Inflammatory macrophage treated with lipopolysaccharide for 1 hour (primary cell): Measurements from ENCODE around the gene ZNF223.
A peak's percentile ranks its signal among the peaks of the same experiment; 100 is the strongest.

Source experiments
- DNase-seq, 2 donors: peaks; one replicate each; pipeline ENCODE4 v3.0.0-alpha.2; 2020 to 2022

Gene ZNF223

GRCh38 chr19:44051650-44052402 is at the start of gene ZNF223:
Gene ZNF223, plus strand, starts transcription at chr19:44052036. Its CDS starts 3,141 bp downstream, at chr19:44055177.
- peak; percentile 91 to 92 for DNase-seq

GRCh38 chr19:44002212-44002565 is 49.6 kb upstream of the ZNF223 start:
- DNase-seq, result no peak

- DNase-seq, result peak; percentile 97
Measured at GRCh38 chr19:44002566-44003460, 49.0 kb upstream of the ZNF223 start, which contains the start of gene ZNF230. Gene ZNF230, plus strand, starts transcription at chr19:44002957. Its CDS starts 4,122 bp downstream, at chr19:44007079.

DNA sequence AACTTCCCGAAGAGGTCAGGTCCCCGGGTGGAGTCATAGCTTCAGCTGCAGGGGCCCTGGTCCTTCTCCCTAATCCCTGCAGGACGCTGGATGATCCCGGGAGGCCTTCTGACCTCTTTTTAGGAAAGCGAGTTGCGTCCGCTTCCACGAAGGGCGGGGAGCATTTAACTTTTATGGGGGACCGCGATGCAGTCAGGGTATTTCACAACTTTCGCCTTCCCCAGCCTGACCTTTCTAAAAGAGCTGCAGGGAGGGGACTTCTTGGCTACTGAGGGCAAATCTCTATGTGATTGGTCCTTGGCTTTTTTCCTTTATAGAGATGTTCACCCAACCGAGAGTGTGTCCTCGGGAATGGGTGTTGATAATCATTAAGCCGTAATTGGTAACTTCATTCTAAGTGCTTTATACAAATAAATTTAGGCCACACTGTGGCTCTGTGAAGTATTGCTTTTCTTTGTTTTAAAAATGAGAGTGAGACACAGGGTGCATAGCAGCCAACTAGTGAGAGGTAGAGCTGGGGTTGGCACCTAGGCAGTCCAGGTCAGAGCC is 48.3 kb upstream of the ZNF223 start:
- peak; percentile 21 to 37 for DNase-seq

- DNase-seq, result peak; percentile 79 to 87
Measured at GRCh38 chr19:44005973-44006372, 45.9 kb upstream of the ZNF223 start.

DNA sequence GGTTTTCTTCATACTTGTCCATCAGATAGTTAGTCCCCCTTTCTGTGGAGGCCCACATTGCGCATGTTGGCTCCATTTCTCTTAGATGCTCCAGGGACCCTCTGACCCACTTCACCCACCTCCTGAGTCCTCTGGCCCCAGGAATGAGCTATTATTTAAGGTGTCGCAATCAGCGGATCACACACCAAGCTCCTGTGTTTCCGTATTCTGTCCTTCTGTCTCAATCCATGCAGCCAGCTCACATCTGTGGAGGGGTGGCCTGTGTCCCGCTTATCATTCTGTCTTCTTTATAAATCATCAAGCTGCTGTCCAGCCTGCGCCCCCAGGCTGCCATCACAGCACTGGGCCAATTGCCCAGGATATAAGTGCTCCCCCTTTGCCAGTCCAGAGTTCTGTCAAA is 44.4 kb upstream of the ZNF223 start:
- DNase-seq, result no peak

GRCh38 chr19:44010468-44010867 is 41.4 kb upstream of the ZNF223 start:
- no peak for DNase-seq

GRCh38 chr19:44019498-44019897 is 32.3 kb upstream of the ZNF223 start:
- no peak for DNase-seq

DNA sequence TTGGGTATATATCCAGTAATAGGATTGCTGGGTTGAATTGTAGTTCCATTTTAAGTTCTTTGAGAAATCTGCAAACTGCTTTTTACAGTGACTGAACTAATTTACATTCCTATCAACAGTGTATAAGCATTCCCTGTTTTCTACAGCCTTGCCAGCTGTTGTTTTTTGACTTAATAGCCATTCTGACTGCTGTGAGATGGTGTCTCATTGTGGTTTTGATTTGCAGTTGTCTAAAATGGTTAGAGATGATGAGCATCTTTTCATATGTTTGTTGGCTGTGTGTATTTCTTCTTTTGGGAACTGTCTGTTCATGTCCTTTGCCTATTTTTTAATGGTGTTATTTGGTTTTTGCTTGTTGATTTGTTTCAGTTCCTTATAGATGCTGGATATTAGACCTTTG is 30.6 kb upstream of the ZNF223 start:
- no peak for DNase-seq

- no peak for DNase-seq
Measured at GRCh38 chr19:44024900-44025216, 27.0 kb upstream of the ZNF223 start.

DNA sequence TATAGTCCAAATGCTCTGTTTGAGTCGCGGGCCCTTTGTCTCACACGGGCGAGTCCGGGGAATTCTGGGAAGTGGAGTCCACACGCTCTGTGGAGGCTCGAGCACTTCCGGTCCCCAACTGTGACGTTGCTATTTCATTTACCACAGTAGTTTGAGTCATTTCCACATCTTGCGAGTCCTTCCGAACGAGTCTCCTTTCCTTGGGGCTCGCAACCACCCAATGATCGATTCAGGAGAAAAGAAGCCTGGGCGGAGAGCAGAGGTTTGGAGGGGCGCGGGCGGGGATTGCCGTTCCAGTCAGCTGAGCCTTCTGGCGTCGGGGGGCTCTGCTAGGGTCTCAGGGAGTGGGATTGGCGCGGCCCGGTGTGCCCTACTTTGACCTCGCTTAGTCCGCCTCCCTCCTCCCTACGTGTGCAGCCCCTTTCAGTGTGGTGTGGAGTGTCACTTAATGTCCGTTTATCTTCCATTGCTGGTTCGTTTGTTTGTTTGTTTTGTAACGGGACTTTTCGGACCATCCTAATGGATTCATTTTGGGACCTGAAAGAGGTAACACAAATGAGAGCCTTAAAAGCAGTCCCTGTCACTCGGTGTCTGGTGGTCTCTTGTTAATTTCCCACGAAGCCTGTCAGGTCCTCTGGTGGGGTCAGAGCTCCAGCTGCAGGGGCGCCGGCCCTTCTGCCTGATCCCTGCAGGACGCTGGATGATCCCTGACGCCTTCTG is 26.5 kb upstream of the ZNF223 start, which contains the start of gene ZNF222:
Gene ZNF222 (plus strand): TSS at position 163 of the 720 bp plus-strand sequence. CDS start 58 bp downstream, at position 221.
- peak; percentile 86 to 91 for DNase-seq

GRCh38 chr19:44026622-44027021 is 25.2 kb upstream of the ZNF223 start:
- DNase-seq, result no peak

GRCh38 chr19:44032001-44032610 is 19.7 kb upstream of the ZNF223 start:
- no peak for DNase-seq

DNA sequence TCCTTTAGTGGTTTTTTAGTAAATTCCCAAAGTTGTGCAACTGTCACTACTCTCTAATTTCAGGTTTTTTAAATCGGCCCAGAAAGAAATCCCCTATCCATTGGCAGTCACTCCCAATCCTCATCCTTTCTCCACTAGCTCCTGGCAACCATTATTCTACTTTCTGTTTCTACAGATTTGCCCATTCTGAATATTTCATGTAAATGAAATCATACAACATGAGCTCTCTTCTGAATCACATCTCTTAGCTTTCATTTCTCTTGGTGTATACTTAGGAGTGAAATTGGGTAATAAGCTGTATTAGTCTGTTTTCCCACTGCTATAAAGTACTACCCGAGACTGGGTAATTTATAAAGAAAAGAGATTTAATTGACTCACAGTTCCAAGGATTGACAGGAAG is 9.7 kb upstream of the ZNF223 start:
- DNase-seq, result peak in 1 of 2 donors; percentile 15

DNA sequence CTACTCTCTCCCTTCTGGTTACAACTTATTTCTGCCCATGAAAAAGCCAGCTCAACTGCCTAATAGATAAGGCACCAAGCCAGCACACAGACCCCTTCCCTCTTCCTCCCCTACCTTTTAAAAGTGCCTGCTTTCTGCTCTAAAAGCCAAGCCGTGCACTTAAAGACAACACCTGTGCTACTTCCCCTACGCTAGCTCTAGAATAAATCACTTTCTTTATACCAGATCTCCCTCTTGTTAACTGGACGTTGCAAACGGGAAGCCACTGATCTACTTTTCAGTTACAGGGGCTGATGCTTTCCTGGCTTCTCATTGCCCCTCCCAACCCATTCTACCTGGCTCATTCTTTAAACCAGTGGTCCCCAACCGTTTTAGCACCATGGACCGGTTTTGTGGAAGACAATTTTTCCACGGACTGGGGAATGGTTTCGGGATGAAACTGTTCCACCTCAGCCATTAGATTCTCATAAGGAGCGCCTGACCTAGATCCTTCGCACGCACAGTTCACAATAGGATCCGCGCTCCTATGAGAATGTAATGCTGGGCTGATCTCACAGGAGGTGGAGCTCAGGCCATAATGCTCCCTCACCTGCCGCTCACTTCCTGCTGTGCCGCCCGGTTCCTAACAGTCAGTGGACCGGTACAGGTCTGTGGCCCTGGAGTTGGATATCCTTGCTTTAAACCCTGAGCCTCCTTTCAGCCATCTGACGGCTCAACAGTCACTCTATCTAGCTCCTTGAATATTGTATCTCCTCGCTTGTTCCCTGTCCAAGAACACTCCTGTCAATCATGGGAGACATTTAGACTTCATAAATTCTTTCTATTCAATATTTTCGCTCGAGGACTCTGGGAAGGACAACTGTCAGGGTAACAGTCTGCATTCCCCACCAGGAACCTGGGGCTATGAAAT is 841 bp upstream of the ZNF223 start:
- no peak for DNase-seq

DNA sequence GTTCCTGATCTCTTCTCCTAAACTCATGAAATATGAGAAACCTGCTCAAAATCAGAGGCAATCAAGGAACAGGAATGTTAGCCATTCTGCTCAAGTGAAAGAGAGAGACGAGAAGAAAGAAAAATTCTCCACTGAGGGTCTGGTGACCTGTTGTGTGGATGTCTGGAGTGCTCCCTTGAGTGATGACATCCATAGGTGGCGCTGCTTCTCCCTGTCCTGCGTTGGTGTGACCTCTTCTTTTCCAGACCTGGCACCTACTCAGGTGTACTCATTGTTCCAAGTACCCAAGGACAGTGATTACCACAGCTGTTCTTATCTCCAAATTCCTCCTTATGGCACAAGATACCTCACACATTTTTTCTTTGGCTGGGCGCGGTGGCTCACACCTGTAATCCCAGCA is 4.0 kb downstream of the ZNF223 start:
- no peak for DNase-seq

DNA sequence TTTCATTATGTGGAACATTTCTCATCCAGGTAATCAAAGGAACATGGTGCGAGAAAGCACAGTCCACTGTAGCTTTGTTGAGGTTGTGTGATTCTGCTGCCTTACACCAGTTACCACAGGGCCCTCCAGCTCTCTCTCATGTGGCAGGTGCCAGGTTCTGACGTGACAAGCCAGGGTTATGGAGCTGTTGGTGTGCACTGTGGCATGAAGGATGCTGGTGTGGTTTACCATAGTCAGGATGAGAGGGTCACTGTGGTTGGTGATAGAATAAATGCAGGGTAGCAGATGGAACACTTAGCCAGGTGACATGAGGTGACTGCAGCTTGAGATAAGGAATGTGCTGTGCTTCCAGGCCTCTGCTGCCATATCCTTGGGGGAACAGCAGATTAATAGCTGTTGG is 7.4 kb downstream of the ZNF223 start:
- no peak for DNase-seq

DNA sequence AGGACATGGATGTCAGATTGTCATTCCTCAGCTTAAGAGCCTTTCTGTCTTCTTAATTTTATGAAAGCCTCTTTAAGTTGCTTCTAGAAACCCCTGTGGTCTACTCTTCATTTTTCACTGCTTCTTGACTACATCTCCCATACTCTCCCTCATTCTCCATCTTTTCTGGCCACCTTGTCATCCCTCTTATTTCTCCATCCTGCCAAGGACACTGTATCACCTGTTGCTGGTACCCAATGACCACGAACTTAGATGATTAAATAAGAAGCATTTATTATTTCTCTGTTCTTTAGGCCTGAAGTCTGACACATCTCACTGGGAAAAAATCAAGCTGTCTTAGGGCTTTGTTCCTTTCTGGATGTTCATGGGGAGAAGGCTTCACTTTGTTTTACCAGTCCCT is 9.2 kb downstream of the ZNF223 start:
- no peak for DNase-seq

DNA sequence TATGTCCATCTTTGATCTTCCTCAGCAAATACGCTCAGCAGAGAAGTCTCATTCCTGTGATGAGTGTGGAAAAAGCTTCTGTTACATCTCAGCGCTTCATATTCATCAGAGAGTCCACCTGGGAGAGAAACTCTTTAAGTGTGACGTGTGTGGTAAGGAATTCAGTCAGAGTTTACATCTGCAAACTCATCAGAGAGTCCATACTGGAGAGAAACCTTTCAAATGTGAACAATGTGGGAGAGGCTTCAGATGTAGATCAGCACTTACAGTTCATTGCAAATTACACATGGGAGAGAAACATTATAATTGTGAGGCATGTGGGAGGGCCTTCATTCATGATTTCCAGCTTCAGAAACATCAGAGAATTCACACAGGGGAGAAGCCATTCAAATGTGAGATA is 14.5 kb downstream of the ZNF223 start:
- DNase-seq, result no peak

DNA sequence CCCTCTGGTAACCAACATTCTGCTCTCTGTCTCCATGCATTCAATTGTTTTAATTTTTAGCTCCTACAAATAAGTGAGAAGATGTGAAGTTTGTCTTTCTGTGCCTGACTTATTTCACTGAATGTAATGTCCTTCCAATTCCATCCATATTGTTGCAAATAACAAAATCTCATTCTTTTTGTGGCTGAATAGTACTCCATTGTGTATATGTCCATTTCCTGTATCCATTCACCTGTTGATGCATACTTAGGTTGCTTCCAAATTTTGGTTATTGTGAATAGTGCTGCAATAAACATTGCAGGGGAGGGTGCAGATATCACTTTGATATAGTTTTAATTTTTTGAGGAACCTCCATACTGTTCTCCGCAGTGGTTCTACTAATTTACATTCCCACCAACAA is 17.6 kb downstream of the ZNF223 start:
- DNase-seq, result no peak

- peak; percentile 79 to 88 for DNase-seq
Measured at GRCh38 chr19:44071824-44072542, 20.1 kb downstream of the ZNF223 start, which contains the start of gene ZNF284. Gene ZNF284, plus strand, starts transcription at chr19:44072159. Its CDS starts 4,231 bp downstream, at chr19:44076390.
